Activated CD4-positive, alpha-beta memory T cell treated with anti-CD3 and anti-CD28 coated beads, Interleukin-2, amount 10 ng/mL, durations not matched to agents 7 days and 5 days (primary cell): ENCODE results near the gene UNC79. TPM values are rescaled to one million over a fixed set of nuclear protein-coding genes. Genes with fewer than 3 reads are reported as not detected.

Source experiments
- CTCF ChIA-PET: fragments of 350-600 bp; sonication (Branson Sonifier 250); formaldehyde crosslinking; loops from one replicate; lab custom pipeline; 2021; ENCODE audit warnings: antibody characterized with exemption, inconsistent platforms; lab: Charles Lee
- POLR2A ChIA-PET: fragments of 350-600 bp; sonication (Branson Sonifier 250); formaldehyde crosslinking; loops from one replicate; lab custom pipeline; 2021; ENCODE audit warnings: antibody characterized with exemption; lab: Charles Lee
- DNase-seq: peaks from one replicate; pipeline ENCODE4 v3.0.0-alpha.2; 2020
- H3K27ac Mint-ChIP-seq: one replicate; pipeline ENCODE4 v1.8.0; 2021; ENCODE audit warnings: mild to moderate bottlenecking, mixed read lengths
- H3K27me3 Mint-ChIP-seq: one replicate; pipeline ENCODE4 v1.8.0; 2021; ENCODE audit warnings: mixed read lengths
- H3K36me3 Mint-ChIP-seq: one replicate; pipeline ENCODE4 v1.8.0; 2021; ENCODE audit warnings: low read depth, mixed read lengths
- H3K4me1 Mint-ChIP-seq: one replicate; pipeline ENCODE4 v1.8.0; 2021; ENCODE audit warnings: mixed read lengths
- H3K4me3 Mint-ChIP-seq: one replicate; pipeline ENCODE4 v1.8.0; 2021; ENCODE audit warnings: mild to moderate bottlenecking, mixed read lengths
- H3K9me3 Mint-ChIP-seq: one replicate; pipeline ENCODE4 v1.8.0; 2021; ENCODE audit warnings: mixed read lengths
- total RNA-seq, 2 experiments: library from RNA; stranded (reverse); gene quantifications; one replicate each; pipeline ENCODE4 v1.2.3, GENCODE V29; 2021

Gene UNC79
- total RNA-seq, 2 experiments from 2014 or later, result 0.03 TPM; not detected in 1

- Mint-ChIP-seq H3K4me3 (no peak overlapping the region), H3K9me3 (no peaks in the 10 kb centered on the region), H3K27me3 (no peaks in the 10 kb centered on the region), H3K36me3 (no peaks in the 10 kb centered on the region), H3K27ac (no peak overlapping the region), H3K4me1 (no peaks in the 10 kb centered on the region)
- DNase-seq, result no peak
- ChIA-PET CTCF (no interaction called here), POLR2A (no interaction called here)
These were observed 282.3 kb downstream of the UNC79 start for GRCh38 chr14:93712838-93713724.

GRCh38 chr14:93713726-93714405 lies 283.1 kb downstream of the UNC79 start:
- no peaks in the 10 kb centered on the region for H3K9me3 Mint-ChIP-seq
- CTCF ChIA-PET, result no interaction called here
- no peaks in the 10 kb centered on the region for H3K4me1 Mint-ChIP-seq
- no peaks in the 10 kb centered on the region for H3K36me3 Mint-ChIP-seq
- POLR2A ChIA-PET, result no interaction called here
- H3K27ac Mint-ChIP-seq, result no peak overlapping the region
- no peak overlapping the region for H3K4me3 Mint-ChIP-seq
- no peaks in the 10 kb centered on the region for H3K27me3 Mint-ChIP-seq
- DNase-seq, result no peak

GRCh38 chr14:93714605-93715004 lies 283.9 kb downstream of the UNC79 start:
- DNase-seq, result no peak
- H3K27ac Mint-ChIP-seq, result no peak overlapping the region
- no peaks in the 10 kb centered on the region for H3K27me3 Mint-ChIP-seq
- no peaks in the 10 kb centered on the region for H3K4me1 Mint-ChIP-seq
- no peaks in the 10 kb centered on the region for H3K36me3 Mint-ChIP-seq
- H3K4me3 Mint-ChIP-seq, result no peak overlapping the region
- H3K9me3 Mint-ChIP-seq, result no peaks in the 10 kb centered on the region
- CTCF ChIA-PET, result no interaction called here
- POLR2A ChIA-PET, result no interaction called here

GRCh38 chr14:93715279-93715927 lies 284.7 kb downstream of the UNC79 start:
- POLR2A ChIA-PET, result no interaction called here
- H3K4me1 Mint-ChIP-seq, result no peaks in the 10 kb centered on the region
- H3K36me3 Mint-ChIP-seq, result no peaks in the 10 kb centered on the region
- DNase-seq, result no peak
- CTCF ChIA-PET, result no interaction called here
- no peaks in the 10 kb centered on the region for H3K27me3 Mint-ChIP-seq
- H3K27ac Mint-ChIP-seq, result no peak overlapping the region
- no peaks in the 10 kb centered on the region for H3K9me3 Mint-ChIP-seq
- H3K4me3 Mint-ChIP-seq, result no peak overlapping the region

DNA sequence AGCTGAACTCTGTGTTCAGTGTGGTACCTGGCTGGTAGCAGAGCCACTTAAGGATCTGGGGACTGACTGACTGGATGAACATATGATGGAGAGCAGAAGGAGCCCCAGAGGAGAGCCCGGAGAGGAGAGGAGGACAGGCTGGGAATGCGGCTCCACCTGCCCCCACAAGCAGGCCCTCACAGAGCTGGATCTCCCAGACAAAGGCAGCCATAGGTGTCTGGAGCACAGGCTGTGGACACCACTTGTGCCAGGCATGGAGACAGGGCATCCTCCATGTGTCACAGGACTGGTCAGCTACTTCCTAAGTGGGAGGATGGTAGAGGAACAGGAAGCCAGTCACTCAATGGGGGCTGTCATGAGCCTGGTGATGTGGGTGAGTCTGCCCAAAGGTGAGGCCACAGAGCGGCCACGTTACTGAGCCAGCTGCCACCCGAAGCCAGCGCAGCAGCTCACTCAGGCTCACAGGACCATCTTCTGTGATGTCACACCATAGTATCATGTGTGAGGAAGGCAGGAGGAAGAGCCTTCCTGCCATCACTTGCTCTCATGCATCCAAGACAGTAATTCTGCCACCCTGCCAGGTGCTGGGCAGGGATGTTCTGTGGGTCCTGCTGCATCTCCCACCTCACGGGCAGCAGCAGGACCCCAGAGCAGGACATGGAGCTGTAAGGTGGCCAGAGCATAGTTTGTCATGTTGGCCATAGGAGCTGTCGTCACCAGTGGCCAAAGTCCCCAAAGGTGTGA lies 285.4 kb downstream of the UNC79 start:
- CTCF ChIA-PET, result no interaction called here
- no peak overlapping the region for H3K4me3 Mint-ChIP-seq

GRCh38 chr14:93716746-93717667 lies 286.3 kb downstream of the UNC79 start:
- no peak overlapping the region for H3K4me3 Mint-ChIP-seq
- no peaks in the 10 kb centered on the region for H3K4me1 Mint-ChIP-seq
- ChIA-PET POLR2A (no interaction called here), CTCF (interaction anchor here (0.6 kb wide), 1 partner anchor 175 kb away, joined by 3 read pairs; no protein-coding TSS in a partner anchor)
- H3K36me3 Mint-ChIP-seq, result no peaks in the 10 kb centered on the region
- no peak for DNase-seq
- H3K27ac Mint-ChIP-seq, result no peak overlapping the region
- H3K9me3 Mint-ChIP-seq, result peaks cover 4% of the 10 kb centered on the region
- no peaks in the 10 kb centered on the region for H3K27me3 Mint-ChIP-seq

More for the DNA sequence above, 285.4 kb downstream of the UNC79 start:
- POLR2A ChIA-PET, result no interaction called here
- H3K36me3 Mint-ChIP-seq, result no peaks in the 10 kb centered on the region
- no peaks in the 10 kb centered on the region for H3K4me1 Mint-ChIP-seq
- no peak for DNase-seq
- no peaks in the 10 kb centered on the region for H3K27me3 Mint-ChIP-seq
- H3K27ac Mint-ChIP-seq, result no peak overlapping the region
- H3K9me3 Mint-ChIP-seq, result no peaks in the 10 kb centered on the region

- no peak overlapping the region for H3K27ac Mint-ChIP-seq
- CTCF ChIA-PET, result no interaction called here
These were observed 287.1 kb downstream of the UNC79 start for GRCh38 chr14:93717668-93718320.

GRCh38 chr14:93719256-93719655 lies 288.5 kb downstream of the UNC79 start:
- H3K4me1 Mint-ChIP-seq, result no peaks in the 10 kb centered on the region
- ChIA-PET POLR2A (no interaction called here), CTCF (no interaction called here)
- no peaks in the 10 kb centered on the region for H3K36me3 Mint-ChIP-seq
- H3K4me3 Mint-ChIP-seq, result no peak overlapping the region
- H3K27ac Mint-ChIP-seq, result no peak overlapping the region
- H3K27me3 Mint-ChIP-seq, result no peaks in the 10 kb centered on the region
- H3K9me3 Mint-ChIP-seq, result peaks cover 7% of the 10 kb centered on the region
- no peak for DNase-seq

More at GRCh38 chr14:93717668-93718320, 287.1 kb downstream of the UNC79 start:
- Mint-ChIP-seq H3K27me3 (no peaks in the 10 kb centered on the region), H3K4me3 (no peak overlapping the region), H3K9me3 (peaks cover 7% of the 10 kb centered on the region), H3K36me3 (no peaks in the 10 kb centered on the region), H3K4me1 (no peaks in the 10 kb centered on the region)
- DNase-seq, result no peak
- POLR2A ChIA-PET, result no interaction called here

DNA sequence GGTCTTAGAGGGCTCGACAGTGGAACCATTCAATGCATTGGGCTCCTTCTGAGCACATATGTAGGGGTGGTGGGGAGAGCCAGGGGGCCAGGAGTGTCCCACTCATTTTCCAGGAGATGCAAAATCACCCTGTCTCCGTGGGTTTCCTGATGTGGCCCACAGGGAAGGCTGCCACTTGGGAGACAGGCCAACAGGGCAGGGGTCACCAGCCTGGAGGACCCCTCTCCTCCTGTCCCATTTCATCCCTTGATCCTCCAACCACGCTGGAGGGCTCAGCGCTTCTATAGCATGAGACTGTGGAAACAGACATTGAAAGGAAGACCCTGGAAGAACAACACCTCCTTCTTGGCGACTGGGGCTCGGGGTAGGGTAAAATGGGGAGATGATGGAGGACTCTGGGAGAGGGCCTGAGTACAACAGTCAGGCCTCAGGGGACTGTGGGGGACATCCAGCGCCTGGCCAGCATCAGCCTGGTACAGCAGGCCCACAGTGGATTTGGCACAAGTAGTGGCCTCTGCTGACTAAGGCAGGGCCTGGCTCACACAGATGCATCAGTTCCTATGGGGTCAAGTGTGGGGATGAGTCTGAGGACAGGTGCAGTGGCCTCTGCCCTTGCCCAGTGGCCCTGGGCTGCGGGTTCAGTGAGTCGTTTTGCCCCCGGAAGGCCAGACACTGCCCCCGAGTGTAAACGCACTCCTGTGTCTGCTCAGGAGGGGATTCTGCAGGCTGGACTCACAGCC lies 289.5 kb downstream of the UNC79 start:
- Mint-ChIP-seq H3K4me1 (no peaks in the 10 kb centered on the region), H3K4me3 (no peak overlapping the region), H3K27me3 (no peaks in the 10 kb centered on the region), H3K27ac (no peak overlapping the region), H3K9me3 (peaks cover 7% of the 10 kb centered on the region), H3K36me3 (no peaks in the 10 kb centered on the region)
- POLR2A ChIA-PET, result no interaction called here
- CTCF ChIA-PET, result no interaction called here
- DNase-seq, result peak; percentile 7

- no peak for DNase-seq
- H3K27ac Mint-ChIP-seq, result no peak overlapping the region
- POLR2A ChIA-PET, result no interaction called here
- no peak overlapping the region for H3K4me3 Mint-ChIP-seq
- CTCF ChIA-PET, result no interaction called here
- H3K9me3 Mint-ChIP-seq, result peaks cover 7% of the 10 kb centered on the region
- H3K27me3 Mint-ChIP-seq, result no peaks in the 10 kb centered on the region
- no peaks in the 10 kb centered on the region for H3K4me1 Mint-ChIP-seq
- H3K36me3 Mint-ChIP-seq, result no peaks in the 10 kb centered on the region
These were observed 290.3 kb downstream of the UNC79 start for GRCh38 chr14:93720981-93721483.

GRCh38 chr14:93723001-93723400 lies 292.3 kb downstream of the UNC79 start:
- no peak for DNase-seq
- ChIA-PET CTCF (no interaction called here), POLR2A (no interaction called here)
- Mint-ChIP-seq H3K27me3 (no peaks in the 10 kb centered on the region), H3K4me3 (no peak overlapping the region), H3K9me3 (peaks cover 7% of the 10 kb centered on the region), H3K27ac (no peak overlapping the region), H3K4me1 (no peaks in the 10 kb centered on the region), H3K36me3 (no peaks in the 10 kb centered on the region)
